Skeletal muscle satellite cell (primary cell): ENCODE measurements around the gene STAC2.

Source experiments
- H3K27me3 ChIP-seq: 2 replicates; pipeline ENCODE4 v1.7.0; 2013; ENCODE audit warnings: low read length; ENCODE audit not compliant: control insufficient read depth, insufficient read depth
- H3K36me3 ChIP-seq: 2 replicates; pipeline ENCODE4 v1.7.0; 2013; ENCODE audit warnings: mild to moderate bottlenecking, control low read depth, low read length; ENCODE audit not compliant: insufficient read depth
- H3K4me1 ChIP-seq: 2 replicates; pipeline ENCODE4 v1.7.0; 2013; ENCODE audit warnings: low read length; ENCODE audit not compliant: control insufficient read depth, insufficient read depth
- H3K4me2 ChIP-seq: 2 replicates; pipeline ENCODE4 v1.7.0; 2013; ENCODE audit warnings: mild to moderate bottlenecking, low read length
- H3K4me3 ChIP-seq: 2 replicates; pipeline ENCODE4 v1.7.0; 2013; ENCODE audit warnings: low read length
- H3K9ac ChIP-seq: 2 replicates; pipeline ENCODE4 v1.7.0; 2013; ENCODE audit warnings: mild to moderate bottlenecking, low read depth, low read length, moderate library complexity
- H3K9me3 ChIP-seq: replicated peaks from 2 replicates; pipeline ENCODE4 v1.7.0; 2013; ENCODE audit warnings: mild to moderate bottlenecking, control low read depth, low read length

The STAC2 gene

GRCh38 chr17:39193346-39193745, 32.4 kb downstream of the STAC2 start:
- no peak overlapping the region for H3K4me3 ChIP-seq
- no peaks in the 10 kb centered on the region for H3K27me3 ChIP-seq
- peaks cover 38% of the 10 kb centered on the region for H3K36me3 ChIP-seq
- H3K4me1 ChIP-seq = peaks cover 34% of the 10 kb centered on the region
- H3K9me3 ChIP-seq = no peaks in the 10 kb centered on the region
- H3K4me2 ChIP-seq = no peak overlapping the region
- H3K9ac ChIP-seq = no peak overlapping the region

DNA sequence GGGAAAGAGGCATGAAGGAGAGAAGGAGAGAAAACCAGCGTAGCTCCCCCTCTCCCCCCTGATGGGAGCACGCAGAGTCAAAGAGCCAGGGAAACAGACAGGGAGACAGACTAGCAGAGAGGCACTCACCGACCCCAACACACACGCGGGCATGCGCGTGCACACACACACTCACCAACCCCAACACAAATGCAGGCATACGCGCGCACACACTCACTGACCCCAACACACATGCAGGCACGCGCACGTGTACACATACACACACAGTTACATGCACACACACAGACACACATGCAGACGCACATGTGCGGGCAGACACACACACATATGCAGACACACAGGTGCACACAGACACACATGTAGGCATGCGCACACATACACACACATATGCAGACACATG, 32.8 kb downstream of the STAC2 start:
- Histone ChIP-seq H3K36me3 (peaks cover 42% of the 10 kb centered on the region), H3K4me3 (no peak overlapping the region), H3K4me1 (peaks cover 30% of the 10 kb centered on the region), H3K9me3 (no peaks in the 10 kb centered on the region), H3K27me3 (no peaks in the 10 kb centered on the region), H3K9ac (no peak overlapping the region), H3K4me2 (no peak overlapping the region)

DNA sequence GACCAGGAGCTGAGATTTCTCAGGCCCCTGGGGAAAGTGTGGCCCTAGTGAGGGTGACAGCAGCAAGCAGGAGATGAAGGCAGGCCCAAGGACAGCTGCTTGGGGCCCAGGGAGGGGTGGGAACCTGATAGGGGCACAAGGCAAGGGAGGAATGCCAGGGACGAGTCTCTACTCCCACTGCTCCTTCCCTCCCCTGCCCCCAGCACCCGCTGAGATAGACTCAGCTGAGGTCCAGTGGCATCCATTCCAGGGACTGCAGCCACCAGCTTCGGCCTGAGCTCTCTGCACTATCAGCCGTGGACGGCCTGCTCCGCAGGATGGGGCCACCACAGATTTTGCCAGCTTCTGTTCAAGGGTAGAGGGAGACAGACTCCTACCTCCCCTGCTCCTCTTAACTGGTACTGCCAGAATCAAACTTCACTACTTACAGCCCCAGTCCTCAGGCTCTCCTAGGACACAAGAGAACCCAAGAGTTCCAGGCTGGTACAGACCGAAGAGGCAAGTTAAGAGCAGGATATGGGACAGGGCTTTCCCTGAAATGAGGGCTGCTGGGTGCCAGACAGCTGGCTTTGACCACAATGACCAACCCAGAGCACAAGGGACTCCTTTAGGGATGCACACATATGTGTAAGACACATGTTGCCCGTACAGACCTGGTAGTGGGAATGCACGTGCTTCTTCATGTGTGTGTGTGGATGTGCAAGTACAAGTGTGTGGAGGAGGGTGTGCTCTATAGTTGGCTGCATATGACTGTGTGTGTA, 33.8 kb downstream of the STAC2 start:
- Histone ChIP-seq H3K36me3 (peaks cover 50% of the 10 kb centered on the region), H3K4me1 (peaks cover 28% of the 10 kb centered on the region), H3K9ac (no peak overlapping the region), H3K4me3 (no peak overlapping the region), H3K9me3 (no peaks in the 10 kb centered on the region), H3K4me2 (no peak overlapping the region), H3K27me3 (no peaks in the 10 kb centered on the region)

DNA sequence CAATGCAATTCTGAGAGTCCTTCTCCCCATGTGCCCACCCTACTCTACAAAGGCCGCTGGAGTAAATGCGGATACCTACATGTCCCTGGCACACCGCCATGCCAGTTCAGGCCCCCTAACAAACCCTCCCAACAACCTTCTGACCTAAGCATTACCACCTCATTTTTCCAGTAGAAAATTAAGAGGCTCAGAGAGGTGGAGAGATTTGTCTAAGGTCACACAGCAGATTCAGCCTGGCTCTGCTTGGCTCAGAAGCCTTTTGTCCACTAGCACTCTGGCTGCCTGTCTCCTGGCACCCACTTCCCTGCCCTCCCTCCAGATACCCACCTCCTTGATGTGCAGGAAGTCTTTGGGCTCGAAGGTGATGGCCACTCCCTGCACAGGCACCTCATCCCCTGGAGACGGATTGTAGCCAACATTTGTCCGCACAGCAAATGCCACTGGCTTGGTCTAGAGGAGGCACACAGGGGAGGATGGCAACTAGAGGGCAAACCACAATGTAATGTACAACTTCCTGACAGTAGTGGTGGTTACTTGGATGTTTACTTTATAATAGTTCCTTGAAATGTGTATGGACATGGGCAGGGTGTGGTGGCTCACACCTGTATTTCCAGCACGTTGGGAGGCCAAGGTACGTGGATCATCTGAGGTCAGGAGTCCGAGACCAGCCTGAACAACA, 38.5 kb downstream of the STAC2 start:
- Histone ChIP-seq H3K27me3 (no peaks in the 10 kb centered on the region), H3K4me1 (no peaks in the 10 kb centered on the region), H3K4me3 (no peak overlapping the region), H3K9ac (no peak overlapping the region), H3K4me2 (no peak overlapping the region), H3K36me3 (peaks cover 72% of the 10 kb centered on the region), H3K9me3 (no peaks in the 10 kb centered on the region)

GRCh38 chr17:39186481-39187002, 39.2 kb downstream of the STAC2 start:
- Histone ChIP-seq H3K4me2 (no peak overlapping the region), H3K4me1 (no peaks in the 10 kb centered on the region), H3K4me3 (no peak overlapping the region), H3K9me3 (no peaks in the 10 kb centered on the region), H3K27me3 (no peaks in the 10 kb centered on the region), H3K9ac (no peak overlapping the region), H3K36me3 (peaks cover 70% of the 10 kb centered on the region)

DNA sequence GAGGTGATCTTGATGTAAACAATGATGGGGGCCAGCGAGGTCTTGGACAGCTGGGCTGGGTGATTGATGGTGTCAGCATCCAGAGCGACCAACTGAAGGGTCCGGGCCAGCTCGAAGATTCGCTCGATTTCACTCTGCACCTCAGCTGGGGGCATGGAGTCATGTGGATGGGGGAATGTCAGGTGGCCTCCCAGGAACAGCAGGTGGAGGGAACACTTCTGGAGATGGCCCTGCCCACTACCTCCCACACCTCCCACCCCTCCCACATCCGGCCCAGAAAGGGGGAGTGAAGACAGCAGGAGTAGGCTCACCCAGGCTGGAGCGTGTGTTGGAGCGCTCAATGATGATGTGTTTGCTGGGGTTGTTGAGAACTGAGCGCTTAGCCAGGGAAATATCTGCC, 42.0 kb downstream of the STAC2 start:
- H3K4me2 ChIP-seq = no peak overlapping the region
- peaks cover 2% of the 10 kb centered on the region for H3K4me1 ChIP-seq
- no peaks in the 10 kb centered on the region for H3K9me3 ChIP-seq
- no peaks in the 10 kb centered on the region for H3K27me3 ChIP-seq
- H3K9ac ChIP-seq = no peak overlapping the region
- peaks cover 67% of the 10 kb centered on the region for H3K36me3 ChIP-seq
- H3K4me3 ChIP-seq = no peak overlapping the region

- no peaks in the 10 kb centered on the region for H3K27me3 ChIP-seq
- peaks cover 61% of the 10 kb centered on the region for H3K36me3 ChIP-seq
- peaks cover 8% of the 10 kb centered on the region for H3K4me1 ChIP-seq
- no peaks in the 10 kb centered on the region for H3K9me3 ChIP-seq
- no peak overlapping the region for H3K9ac ChIP-seq
- no peak overlapping the region for H3K4me2 ChIP-seq
- no peak overlapping the region for H3K4me3 ChIP-seq
These were observed 42.7 kb downstream of the STAC2 start for GRCh38 chr17:39183045-39183444.

DNA sequence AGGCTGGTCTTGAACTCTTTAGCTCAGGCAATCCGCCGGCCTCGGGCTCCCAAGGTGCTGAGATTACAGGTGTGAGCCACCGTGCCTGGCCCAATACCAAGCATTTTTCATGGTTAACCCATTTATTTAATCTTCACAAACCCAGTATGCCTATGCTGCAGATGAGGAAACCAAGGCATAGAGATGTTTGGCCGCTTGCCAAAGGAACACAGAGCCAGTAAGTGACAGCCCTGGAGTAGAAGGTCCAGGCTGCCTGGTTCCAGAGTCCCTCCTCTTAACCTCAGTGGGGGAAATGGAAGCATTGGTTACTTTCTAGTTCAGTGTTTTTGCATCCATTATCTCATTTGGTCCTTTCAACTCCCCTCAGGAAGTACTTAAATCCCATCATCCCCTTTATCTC, 44.4 kb downstream of the STAC2 start:
- H3K36me3 ChIP-seq = peaks cover 63% of the 10 kb centered on the region

DNA sequence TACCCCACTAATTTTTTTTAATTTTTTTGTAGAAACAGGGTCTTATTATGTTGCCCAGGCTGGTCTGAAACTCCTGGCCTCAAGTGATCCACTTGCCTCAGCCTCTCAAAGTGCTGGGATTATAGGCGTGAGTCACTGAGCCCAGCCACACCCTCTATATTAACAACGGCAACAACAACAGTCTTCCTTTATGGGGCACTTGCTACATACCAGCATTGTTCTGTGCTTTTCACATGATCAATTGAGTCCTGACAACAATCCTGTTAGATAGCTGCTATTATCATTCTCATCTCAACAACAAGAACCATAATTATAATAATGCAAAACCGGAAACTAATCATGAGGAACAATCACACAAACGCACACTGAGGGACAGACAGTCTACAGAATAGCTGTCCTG, 47.2 kb downstream of the STAC2 start:
- Histone ChIP-seq H3K9me3 (no peaks in the 10 kb centered on the region), H3K9ac (no peak overlapping the region), H3K36me3 (peaks cover 58% of the 10 kb centered on the region), H3K4me2 (no peak overlapping the region), H3K4me3 (no peak overlapping the region), H3K4me1 (peaks cover 14% of the 10 kb centered on the region), H3K27me3 (no peaks in the 10 kb centered on the region)

More for the DNA sequence above, 44.4 kb downstream of the STAC2 start:
- no peak overlapping the region for H3K4me2 ChIP-seq
- no peaks in the 10 kb centered on the region for H3K27me3 ChIP-seq
- no peaks in the 10 kb centered on the region for H3K9me3 ChIP-seq
- no peak overlapping the region for H3K9ac ChIP-seq
- H3K4me1 ChIP-seq = peaks cover 11% of the 10 kb centered on the region
- H3K4me3 ChIP-seq = no peak overlapping the region

DNA sequence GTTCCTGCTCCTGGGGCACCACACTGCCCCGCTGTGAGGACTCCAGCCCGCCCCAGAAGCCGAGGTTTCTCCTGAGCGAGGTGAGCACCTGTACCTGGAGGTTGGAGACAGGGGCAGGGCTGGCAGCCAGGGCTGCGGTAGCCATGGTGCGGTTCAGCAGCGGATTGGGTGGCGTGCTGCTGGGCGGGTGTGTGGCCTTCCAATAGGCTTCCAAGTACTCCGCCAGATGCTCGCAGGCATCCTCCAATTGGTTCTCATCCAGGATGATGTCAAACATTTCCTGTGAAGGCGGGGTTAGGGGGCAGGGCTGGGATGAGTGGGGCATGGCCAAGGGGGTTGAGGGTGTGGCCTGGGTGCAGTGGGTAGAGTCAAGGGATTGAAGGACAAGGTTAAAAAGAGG, 48.5 kb downstream of the STAC2 start:
- Histone ChIP-seq H3K27me3 (no peaks in the 10 kb centered on the region), H3K4me2 (no peak overlapping the region), H3K36me3 (peaks cover 49% of the 10 kb centered on the region), H3K9ac (no peak overlapping the region), H3K9me3 (no peaks in the 10 kb centered on the region), H3K4me1 (peaks cover 14% of the 10 kb centered on the region), H3K4me3 (no peak overlapping the region)

- Histone ChIP-seq H3K36me3 (peaks cover 38% of the 10 kb centered on the region), H3K9ac (no peak overlapping the region), H3K4me1 (peaks cover 14% of the 10 kb centered on the region), H3K4me2 (no peak overlapping the region), H3K4me3 (no peak overlapping the region), H3K9me3 (no peaks in the 10 kb centered on the region), H3K27me3 (no peaks in the 10 kb centered on the region)
These were observed 50.1 kb downstream of the STAC2 start for GRCh38 chr17:39175695-39176093.
